Ishikawa (cell line): ENCODE measurements around the gene LIMCH1.
A peak's percentile ranks its signal among the peaks of the same experiment; 100 is the strongest.

ENCODE experiments used
- CEBPB ChIP-seq: IDR thresholded peaks from 2 replicates; pipeline ENCODE4 v1.6.1; 2012
- CREB1 ChIP-seq: IDR thresholded peaks from 2 replicates; pipeline ENCODE4 v1.6.1; 2012; ENCODE audit warnings: low read depth
- EGR1 ChIP-seq: IDR thresholded peaks from 2 replicates; pipeline ENCODE4 v1.6.1; 2012
- EP300 ChIP-seq: IDR thresholded peaks from 2 replicates; pipeline ENCODE4 v1.6.1; 2012; ENCODE audit warnings: borderline replicate concordance
- FOXM1 ChIP-seq: IDR thresholded peaks from 2 replicates; pipeline ENCODE4 v1.6.1; 2012; ENCODE audit warnings: low read depth, borderline replicate concordance
- NFIC ChIP-seq: IDR thresholded peaks from 2 replicates; pipeline ENCODE4 v1.6.1; 2012
- RAD21 ChIP-seq: IDR thresholded peaks from 2 replicates; pipeline ENCODE4 v1.6.1; 2012; ENCODE audit warnings: low read depth
- TAF1 ChIP-seq: IDR thresholded peaks from 2 replicates; pipeline ENCODE4 v1.6.1; 2012; ENCODE audit warnings: low read depth, mild to moderate bottlenecking
- TCF12 ChIP-seq: IDR thresholded peaks from 2 replicates; pipeline ENCODE4 v1.6.1; 2012; ENCODE audit warnings: low read depth
- TEAD4 ChIP-seq: IDR thresholded peaks from 2 replicates; pipeline ENCODE4 v1.6.1; 2012
- USF1 ChIP-seq: IDR thresholded peaks from 2 replicates; pipeline ENCODE4 v1.6.1; 2012
- YY1 ChIP-seq: IDR thresholded peaks from 2 replicates; pipeline ENCODE4 v1.6.1; 2012; ENCODE audit warnings: low read depth
- ZBTB7A ChIP-seq: IDR thresholded peaks from 2 replicates; pipeline ENCODE4 v1.6.1; 2012; ENCODE audit warnings: low read depth
- TF ChIP-seq, protein P1 (sequence below): IDR thresholded peaks from 2 replicates; pipeline ENCODE4 v1.6.1; 2012
- TF ChIP-seq, protein P2 (sequence below): IDR thresholded peaks from 2 replicates; pipeline ENCODE4 v1.6.1; 2012; ENCODE audit warnings: low read depth, mild to moderate bottlenecking

LIMCH1 gene

GRCh38 chr4:41517747-41518146 is 20.2 kb upstream of the LIMCH1 start:
- TF ChIP-seq YY1, result no peak
- TF ChIP-seq CREB1, result no peak
- no peak for TF ChIP-seq NFIC
- no peak for TF ChIP-seq USF1
- no peak for TF ChIP-seq EGR1
- no peak for TF ChIP-seq TAF1
- no peak for TF ChIP-seq ZBTB7A
- TF ChIP-seq EP300, result no peak
- TF ChIP-seq FOXM1, result no peak
- no peak for TF ChIP-seq TCF12
- TF ChIP-seq RAD21, result no peak
- TF ChIP-seq TEAD4, result no peak
- TF ChIP-seq, protein P1, sequence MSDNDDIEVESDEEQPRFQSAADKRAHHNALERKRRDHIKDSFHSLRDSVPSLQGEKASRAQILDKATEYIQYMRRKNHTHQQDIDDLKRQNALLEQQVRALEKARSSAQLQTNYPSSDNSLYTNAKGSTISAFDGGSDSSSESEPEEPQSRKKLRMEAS, result no peak
- TF ChIP-seq CEBPB, result no peak

- TF ChIP-seq TCF12 (no peak), TAF1 (no peak), TEAD4 (no peak), FOXM1 (no peak), USF1 (no peak), EGR1 (no peak), ZBTB7A (no peak), EP300 (no peak), CEBPB (no peak), YY1 (no peak), CREB1 (no peak), RAD21 (no peak), NFIC (no peak)
- TF ChIP-seq, protein P2, sequence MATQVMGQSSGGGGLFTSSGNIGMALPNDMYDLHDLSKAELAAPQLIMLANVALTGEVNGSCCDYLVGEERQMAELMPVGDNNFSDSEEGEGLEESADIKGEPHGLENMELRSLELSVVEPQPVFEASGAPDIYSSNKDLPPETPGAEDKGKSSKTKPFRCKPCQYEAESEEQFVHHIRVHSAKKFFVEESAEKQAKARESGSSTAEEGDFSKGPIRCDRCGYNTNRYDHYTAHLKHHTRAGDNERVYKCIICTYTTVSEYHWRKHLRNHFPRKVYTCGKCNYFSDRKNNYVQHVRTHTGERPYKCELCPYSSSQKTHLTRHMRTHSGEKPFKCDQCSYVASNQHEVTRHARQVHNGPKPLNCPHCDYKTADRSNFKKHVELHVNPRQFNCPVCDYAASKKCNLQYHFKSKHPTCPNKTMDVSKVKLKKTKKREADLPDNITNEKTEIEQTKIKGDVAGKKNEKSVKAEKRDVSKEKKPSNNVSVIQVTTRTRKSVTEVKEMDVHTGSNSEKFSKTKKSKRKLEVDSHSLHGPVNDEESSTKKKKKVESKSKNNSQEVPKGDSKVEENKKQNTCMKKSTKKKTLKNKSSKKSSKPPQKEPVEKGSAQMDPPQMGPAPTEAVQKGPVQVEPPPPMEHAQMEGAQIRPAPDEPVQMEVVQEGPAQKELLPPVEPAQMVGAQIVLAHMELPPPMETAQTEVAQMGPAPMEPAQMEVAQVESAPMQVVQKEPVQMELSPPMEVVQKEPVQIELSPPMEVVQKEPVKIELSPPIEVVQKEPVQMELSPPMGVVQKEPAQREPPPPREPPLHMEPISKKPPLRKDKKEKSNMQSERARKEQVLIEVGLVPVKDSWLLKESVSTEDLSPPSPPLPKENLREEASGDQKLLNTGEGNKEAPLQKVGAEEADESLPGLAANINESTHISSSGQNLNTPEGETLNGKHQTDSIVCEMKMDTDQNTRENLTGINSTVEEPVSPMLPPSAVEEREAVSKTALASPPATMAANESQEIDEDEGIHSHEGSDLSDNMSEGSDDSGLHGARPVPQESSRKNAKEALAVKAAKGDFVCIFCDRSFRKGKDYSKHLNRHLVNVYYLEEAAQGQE, result no peak
- TF ChIP-seq, protein P1, result no peak
Measured at GRCh38 chr4:41524425-41524824, 13.5 kb upstream of the LIMCH1 start.

DNA sequence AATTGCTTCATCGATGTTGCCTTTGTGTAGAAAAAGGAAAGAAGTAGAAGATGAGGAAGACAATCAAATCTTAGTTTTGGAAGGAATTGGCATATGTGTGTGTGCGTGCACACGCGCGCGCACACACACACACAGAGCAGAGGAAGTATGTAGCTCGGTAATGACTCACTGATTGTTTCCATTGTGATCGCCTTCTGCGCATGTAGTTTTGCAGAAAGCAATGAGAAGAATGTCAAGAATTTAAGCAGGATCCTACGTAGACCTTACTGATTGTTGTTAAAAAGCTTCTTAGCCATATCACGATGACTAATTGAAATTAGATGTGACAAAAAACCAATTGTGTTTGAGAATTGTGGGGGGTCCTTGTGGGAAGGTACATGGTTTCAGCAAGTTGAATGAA is 12.8 kb upstream of the LIMCH1 start:
- no peak; the same call in 1 of the 2 replicates for TF ChIP-seq RAD21
- TF ChIP-seq EP300, result peak; percentile 86; the same call in 1 of the 2 replicates
- TF ChIP-seq FOXM1, result peak; percentile 73; the same call in 1 of the 2 replicates
- TF ChIP-seq CREB1, result no peak
- no peak for TF ChIP-seq YY1
- TF ChIP-seq NFIC, result peak; percentile 55; the same call in 1 of the 2 replicates
- TF ChIP-seq TAF1, result no peak
- TF ChIP-seq TEAD4, result peak; percentile 99
- no peak for TF ChIP-seq USF1
- no peak for TF ChIP-seq EGR1
- TF ChIP-seq, protein P1, result peak; percentile 47; the same call in 1 of the 2 replicates
- peak; percentile 87 for TF ChIP-seq TCF12
- no peak for TF ChIP-seq ZBTB7A

DNA sequence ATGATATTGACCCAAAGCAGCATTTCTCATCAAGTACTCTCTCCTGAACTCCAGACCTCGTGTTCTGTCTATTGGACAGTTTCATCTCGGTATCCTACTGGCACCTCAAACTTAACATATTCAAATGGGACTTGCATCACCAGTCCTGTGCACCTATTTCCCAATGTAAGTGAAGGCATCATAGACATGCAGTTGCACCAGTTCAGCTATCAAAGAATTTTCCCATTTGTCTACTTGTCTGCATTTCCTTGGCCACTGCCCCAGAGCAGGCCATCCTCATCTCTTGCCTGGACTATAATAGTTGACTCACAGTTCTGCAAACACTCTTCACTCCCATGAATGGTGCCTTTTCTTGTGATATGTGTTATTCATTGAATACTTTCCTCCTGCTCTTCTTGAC is 11.3 kb upstream of the LIMCH1 start:
- no peak for TF ChIP-seq TCF12
- TF ChIP-seq CEBPB, result no peak
- no peak for TF ChIP-seq RAD21

DNA sequence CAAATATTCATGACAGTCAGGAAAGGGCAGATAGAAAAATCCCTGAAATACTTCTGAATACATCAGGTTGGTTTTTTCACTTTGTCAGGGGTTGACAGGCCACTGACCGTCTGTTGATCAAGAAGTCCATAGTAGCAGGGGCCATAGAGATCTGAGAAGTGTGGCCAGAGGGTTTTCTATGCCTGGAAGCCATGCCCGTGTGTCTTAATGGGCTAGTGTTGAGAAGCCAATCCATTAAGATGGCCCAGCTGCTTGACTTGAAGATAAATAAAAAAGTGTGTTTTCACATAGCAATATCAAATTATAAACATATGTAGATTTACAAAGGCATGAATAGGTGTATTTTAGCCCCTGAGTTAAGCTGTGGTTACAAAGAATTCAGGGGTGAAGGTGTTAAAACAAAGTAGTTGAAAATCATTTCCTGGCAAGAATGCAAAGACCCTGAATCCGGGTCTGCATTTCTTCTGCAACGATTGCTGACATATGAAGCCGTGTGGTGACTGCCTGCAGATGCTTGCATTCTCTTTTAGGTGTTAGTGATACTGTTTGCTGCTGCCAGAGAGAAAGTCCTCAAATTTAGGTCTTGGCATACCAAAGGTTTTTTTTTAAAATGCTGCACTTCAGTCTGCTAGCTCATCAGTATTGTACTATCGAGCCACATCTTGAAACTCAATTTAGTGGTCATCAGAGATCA is 9.3 kb upstream of the LIMCH1 start:
- no peak for TF ChIP-seq TCF12
- TF ChIP-seq EP300, result no peak
- TF ChIP-seq, protein P2, result no peak
- TF ChIP-seq USF1, result no peak
- TF ChIP-seq CEBPB, result no peak
- no peak for TF ChIP-seq EGR1
- no peak for TF ChIP-seq CREB1
- no peak for TF ChIP-seq TAF1
- no peak for TF ChIP-seq TEAD4
- TF ChIP-seq, protein P1, result no peak
- TF ChIP-seq YY1, result no peak
- no peak for TF ChIP-seq NFIC
- no peak for TF ChIP-seq RAD21
- TF ChIP-seq FOXM1, result no peak
- no peak for TF ChIP-seq ZBTB7A
